Endothelial cell of umbilical vein (primary cell): ENCODE results near the gene EPS8L2. TPM values are rescaled to one million over a fixed set of nuclear protein-coding genes. Genes with fewer than 3 reads are reported as not detected.

ENCODE experiments used
- BruUV-seq: library from RNA; stranded (reverse); fragments of 400-500 nt; replicated peaks from 2 replicates; lab custom pipeline; 2021; lab: Mats Ljungman, UMichigan
- CTCF ChIA-PET: fragments of 300-600, 350-600 bp; sonication (Branson Sonifier 250); formaldehyde crosslinking; loops from one replicate; lab custom pipeline; 2021; ENCODE audit warnings: antibody characterized with exemption, inconsistent platforms; lab: Charles Lee
- POLR2A ChIA-PET: fragments of 300-600, 350-600 bp; sonication (Branson Sonifier 250); formaldehyde crosslinking; loops from one replicate; lab custom pipeline; 2021; ENCODE audit warnings: antibody characterized with exemption, inconsistent platforms; lab: Charles Lee
- DNase-seq: peaks from one replicate; pipeline ENCODE4 v3.0.0-alpha.2; 2011; ENCODE audit warnings: low read depth, low spot score
- FAIRE-seq: peaks from 2 replicates; lab custom pipeline; 2011; peaks lifted over from hg19 to GRCh38; lab: Jason Lieb, UNC
- H2AFZ ChIP-seq: 2 replicates; pipeline ENCODE4 v1.6.0; 2012; ENCODE audit warnings: low read depth, low read length, control low read depth, inconsistent platforms
- H3K27ac ChIP-seq: 2 replicates; pipeline ENCODE4 v1.5.1; 2011; ENCODE audit warnings: low read depth, mild to moderate bottlenecking, control low read depth, low read length, moderate library complexity; ENCODE audit not compliant: insufficient read depth
- H3K27me3 ChIP-seq, 2 experiments: 2 replicates each; pipeline versions ENCODE4 v1.6.0 to v1.6.1; 2011; ENCODE audit warnings: low read length in 2 of 2, mixed read lengths in 1 of 2; ENCODE audit not compliant: control insufficient read depth in 2 of 2, insufficient read depth in 2 of 2
- H3K36me3 ChIP-seq, 2 experiments: 2 replicates in 1 of 2; 3 replicates in 1 of 2; pipeline ENCODE4 v1.5.1; 2011; ENCODE audit warnings: low read length in 2 of 2, mild to moderate bottlenecking in 1 of 2, moderate library complexity in 1 of 2; ENCODE audit not compliant: control insufficient read depth in 2 of 2, insufficient read depth in 2 of 2; ENCODE audit errors: extremely low read depth in 1 of 2
- H3K4me1 ChIP-seq: 3 replicates; pipeline ENCODE4 v1.5.1; 2011; ENCODE audit warnings: mild to moderate bottlenecking, low read length; ENCODE audit not compliant: control insufficient read depth, insufficient read depth; ENCODE audit errors: extremely low read depth
- H3K4me2 ChIP-seq: 2 replicates; pipeline ENCODE4 v1.6.1; 2011; ENCODE audit warnings: low read length, control low read depth, mixed read lengths; ENCODE audit not compliant: insufficient read depth
- H3K4me3 ChIP-seq, 3 experiments: fragments of 200-600 bp in 1 of 3; sonication (generic), shearing (Covaris generic) in 1 of 3; replicated peaks in 1 of 3; 2 replicates each; pipeline ENCODE4 v1.5.1; 2011 to 2016; ENCODE audit warnings: control low read depth in 3 of 3, low read length in 3 of 3, mild to moderate bottlenecking in 2 of 3, inconsistent platforms in 1 of 3, low read depth in 1 of 3, moderate library complexity in 1 of 3; ENCODE audit not compliant: insufficient read depth in 1 of 3
- H3K79me2 ChIP-seq: 2 replicates; pipeline ENCODE4 v1.6.0; 2012; ENCODE audit warnings: low read length, inconsistent platforms; ENCODE audit not compliant: control insufficient read depth, insufficient read depth
- H3K9ac ChIP-seq: replicated peaks from 2 replicates; pipeline ENCODE3; 2011; ENCODE audit warnings: low read length, control low read depth; ENCODE audit not compliant: insufficient read depth; ENCODE audit errors: extremely low read depth
- H3K9me1 ChIP-seq: replicated peaks from 3 replicates; pipeline ENCODE4 v1.6.0; 2011; ENCODE audit warnings: mild to moderate bottlenecking, low read length; ENCODE audit not compliant: control insufficient read depth, insufficient read depth; ENCODE audit errors: extremely low read depth
- H3K9me3 ChIP-seq: replicated peaks from 2 replicates; pipeline ENCODE4 v1.5.1; 2012; ENCODE audit warnings: low read length, inconsistent platforms; ENCODE audit not compliant: control insufficient read depth, insufficient read depth
- H4K20me1 ChIP-seq: replicated peaks from 2 replicates; pipeline ENCODE3; 2011; ENCODE audit warnings: mild to moderate bottlenecking, low read length; ENCODE audit not compliant: control insufficient read depth, insufficient read depth; ENCODE audit errors: extremely low read depth
- CTCF ChIP-seq, 2 donors: IDR thresholded peaks; 1 replicate in 1 of 2; 2 replicates in 1 of 2; pipeline ENCODE4 v1.5.1; 2011; ENCODE audit warnings: low read length in 2 of 2, mild to moderate bottlenecking in 2 of 2, moderate library complexity in 2 of 2, control low read depth in 1 of 2, inconsistent platforms in 1 of 2, low read depth in 1 of 2; ENCODE audit not compliant: insufficient read depth in 1 of 2; ENCODE audit errors: extremely low read depth in 1 of 2
- EZH2 ChIP-seq: IDR thresholded peaks from 2 replicates; pipeline ENCODE4 v1.6.1; 2012; ENCODE audit warnings: borderline replicate concordance, low read depth, mild to moderate bottlenecking, moderate library complexity, low read length, inconsistent platforms; ENCODE audit not compliant: severe bottlenecking
- FOS ChIP-seq: IDR thresholded peaks from 2 replicates; pipeline ENCODE4 v1.6.1; 2011; ENCODE audit warnings: mild to moderate bottlenecking, low read length, moderate library complexity, borderline replicate concordance; ENCODE audit not compliant: insufficient read depth
- GATA2 ChIP-seq: IDR thresholded peaks from 2 replicates; pipeline ENCODE4 v1.7.0; 2011; ENCODE audit warnings: low read depth, mild to moderate bottlenecking, moderate library complexity, mixed read lengths, low read length; ENCODE audit not compliant: insufficient read length, insufficient read depth
- JUN ChIP-seq: IDR thresholded peaks from 2 replicates; pipeline ENCODE4 v1.6.1; 2011; ENCODE audit warnings: borderline replicate concordance, low read depth; ENCODE audit not compliant: insufficient read length, insufficient read depth
- MAX ChIP-seq: IDR thresholded peaks from 2 replicates; pipeline ENCODE4 v1.6.1; 2011; ENCODE audit not compliant: insufficient read depth, insufficient read length
- MYC ChIP-seq: IDR thresholded peaks from one replicate; pipeline ENCODE4 v1.6.1; 2011; ENCODE audit warnings: mild to moderate bottlenecking, low read depth, low read length
- POLR2A ChIP-seq: IDR thresholded peaks from 2 replicates; pipeline ENCODE4 v1.6.1; 2012; ENCODE audit warnings: low read depth, mild to moderate bottlenecking, control low read depth, low read length
- POLR2AphosphoS5 ChIP-seq: IDR thresholded peaks from 2 replicates; pipeline ENCODE4 v1.6.1; 2012; ENCODE audit warnings: low read depth, mild to moderate bottlenecking, control low read depth, low read length, moderate library complexity; ENCODE audit not compliant: insufficient read depth
- dilution Hi-C: fragments of 300-500 bp; cut with MboI; formaldehyde crosslinking; loops from one replicate; pipeline ENCODE4 v1.15.0; 2019; ENCODE audit warnings: low sequenced_read_pairs; ENCODE audit not compliant: extremely low pct_ligation_motif_present
- intact Hi-C: fragments of 100-400 bp; cut with micrococcal nuclease; formaldehyde crosslinking; loops from one replicate; pipeline ENCODE4 v1.10.0; 2022
- polyA plus RNA-seq, 4 experiments: library from polyadenylated mRNA; depleted of rRNA in 3 of 4; stranded (reverse) in 3 of 4; unstranded in 1 of 4; fragments of >200 nt; gene quantifications; 2 replicates each; pipeline versions ENCODE4 v1.2.1 to v1.2.3, GENCODE V29; 2011 to 2012; ENCODE audit warnings: missing spikeins in 1 of 4
- total RNA-seq: library from RNA; stranded (reverse); gene quantifications from 2 replicates; pipeline ENCODE4 v1.2.3, GENCODE V29; 2021

The EPS8L2 gene
- total and polyA plus RNA-seq, 2 donors (not counting 3 experiments of a cell fraction or from before 2014, with no cell fraction given), result 5.2 to 12.5 TPM

GRCh38 chr11:747158-748006 lies 41.4 kb downstream of the EPS8L2 start, which contains the start of gene TALDO1:
TSS of gene TALDO1 (plus strand) at chr11:747464. CDS start at chr11:747482, 18 bp downstream.
- peak; percentile 88 for DNase-seq
- H4K20me1 ChIP-seq, result no peaks in the 10 kb centered on the region
- H3K27ac ChIP-seq, result peak within 1 kb of the TSS; percentile 48
- POLR2A ChIA-PET, result interaction anchor here (0.6 to 1.4 kb wide), 2 partner anchors 172 to 241 kb away, joined by 3 read pairs; no protein-coding TSS in a partner anchor
- H3K79me2 ChIP-seq, result peaks cover 49% of the 10 kb centered on the region
- H3K4me3 ChIP-seq, result peak within 1 kb of the TSS; percentile 41 to 79 (median 71)
- CTCF ChIA-PET, result interaction anchor here (0.9 to 5.6 kb wide), 8 partner anchors 10 to 51 kb away, joined by 3 to 26 read pairs (median 4); partner anchors contain the start of gene TMEM80
- peak within 1 kb of the TSS; percentile 86 for H3K9ac ChIP-seq
- BruUV-seq, result no TSS peak
- FAIRE-seq, result peak; percentile 88
- H3K27me3 ChIP-seq, result no peaks in the 10 kb centered on the region
- no peaks in the 10 kb centered on the region for H3K9me1 ChIP-seq
- intact Hi-C loops, result loop anchor here (2.0 kb wide), 1 partner anchor 29 kb away; the partner anchor contains the start of gene GATD1
- TF ChIP-seq GATA2 (no peak), MAX (no peak), POLR2A (peak; percentile 72), POLR2AphosphoS5 (no peak), EZH2 (no peak), JUN (no peak), CTCF (IDR thresholded peaks at IDR 0.05; ENCODE audit: extremely low read depth in 1 of 2, insufficient read depth in 1 of 2, low read depth in 1 of 2, low read length in 2 of 2) (peak in 1 of 2 donors; percentile 7), FOS (no peak), MYC (no peak)
- peak within 1 kb of the TSS; percentile 88 for H2AFZ ChIP-seq
- H3K36me3 ChIP-seq, result no peaks in the 10 kb centered on the region
- no peaks in the 10 kb centered on the region for H3K9me3 ChIP-seq
- H3K4me1 ChIP-seq, result peaks cover 17% of the 10 kb centered on the region
- dilution Hi-C loops, result no loop called here
- peak within 1 kb of the TSS; percentile 90 for H3K4me2 ChIP-seq
